GM19372 (cell line): ENCODE measurements around the gene CGN.
"Not testable (repeated sequence)": the region's sequence is repeated elsewhere in the genome, so short reads cannot be mapped to it uniquely, and the experiment has no call there.

Experiments used
- ATAC-seq: cut with Tn5 transposase; IDR thresholded peaks from one replicate; pipeline ENCODE4 v1.9.1; 2021; ENCODE audit warnings: mild to moderate bottlenecking, low read depth, moderate library complexity; ENCODE audit not compliant: unreplicated experiment

The CGN gene

GRCh38 chr1:151518936-151519335, 7.7 kb downstream of the CGN start:
- ATAC-seq = no peak

GRCh38 chr1:151519667-151520066, 8.5 kb downstream of the CGN start:
- ATAC-seq = no peak

- no peak for ATAC-seq
Observed at GRCh38 chr1:151520359-151520758, 9.2 kb downstream of the CGN start.

GRCh38 chr1:151522427-151522826, 11.2 kb downstream of the CGN start:
- ATAC-seq = not testable (repeated sequence)

GRCh38 chr1:151523326-151523725, 12.1 kb downstream of the CGN start:
- ATAC-seq = no peak

- no peak for ATAC-seq
Observed at GRCh38 chr1:151524736-151525135, 13.5 kb downstream of the CGN start.

- no peak for ATAC-seq
Observed at GRCh38 chr1:151526735-151527525, 15.7 kb downstream of the CGN start.

- ATAC-seq = no peak
Observed at GRCh38 chr1:151529211-151529702, 18.1 kb downstream of the CGN start.

- no peak for ATAC-seq
Observed at GRCh38 chr1:151529781-151530180, 18.6 kb downstream of the CGN start.

GRCh38 chr1:151530461-151530860, 19.3 kb downstream of the CGN start:
- ATAC-seq = no peak

- no peak for ATAC-seq
Observed at GRCh38 chr1:151533870-151534269, 22.7 kb downstream of the CGN start.

GRCh38 chr1:151534662-151535278, 23.6 kb downstream of the CGN start:
- ATAC-seq = no peak

- no peak for ATAC-seq
Observed at GRCh38 chr1:151535326-151536271, 24.4 kb downstream of the CGN start.

- ATAC-seq = no peak
Observed at GRCh38 chr1:151536499-151536898, 25.3 kb downstream of the CGN start.

- no peak for ATAC-seq
Observed at GRCh38 chr1:151537112-151537511, 25.9 kb downstream of the CGN start.

GRCh38 chr1:151539321-151540020, 28.3 kb downstream of the CGN start:
- peak; percentile 31 for ATAC-seq

- ATAC-seq = peak; percentile 88
Observed at GRCh38 chr1:151540021-151540981, 29.1 kb downstream of the CGN start, which contains the start of gene TUFT1. TSS of gene TUFT1 (plus strand) at chr1:151540309. CDS start at chr1:151540367, 58 bp downstream.

GRCh38 chr1:151540982-151541377, 29.8 kb downstream of the CGN start:
- ATAC-seq = no peak

GRCh38 chr1:151541752-151542151, 30.6 kb downstream of the CGN start:
- no peak for ATAC-seq
